HFFc6 (cell line): Measurements from ENCODE around the gene PTPA. TPM values are rescaled to one million over a fixed set of nuclear protein-coding genes. Genes with fewer than 3 reads are reported as not detected.

Experiments
- DNase-seq: peaks from one replicate; pipeline ENCODE4 v3.0.0-alpha.2; 2018
- H3K27ac Mint-ChIP-seq: 2 replicates; pipeline ENCODE4 v1.8.0; 2020; ENCODE audit warnings: mild to moderate bottlenecking, mixed read lengths
- H3K27me3 Mint-ChIP-seq: 2 replicates; pipeline ENCODE4 v1.8.0; 2021; ENCODE audit warnings: mild to moderate bottlenecking, moderate library complexity, mixed read lengths; ENCODE audit not compliant: insufficient read depth
- H3K36me3 Mint-ChIP-seq: 2 replicates; pipeline ENCODE4 v1.8.0; 2021; ENCODE audit warnings: low read depth, mixed read lengths
- H3K4me1 Mint-ChIP-seq: 2 replicates; pipeline ENCODE4 v1.8.0; 2020; ENCODE audit warnings: low read depth, mixed read lengths
- H3K4me3 Mint-ChIP-seq: 2 replicates; pipeline ENCODE4 v1.8.0; 2020; ENCODE audit warnings: mild to moderate bottlenecking, moderate library complexity, mixed read lengths
- H3K9me3 Mint-ChIP-seq: 2 replicates; pipeline ENCODE4 v1.8.0; 2020; ENCODE audit warnings: mild to moderate bottlenecking, mixed read lengths
- total RNA-seq, 6 experiments: library from RNA; stranded (reverse); fragmentation: NEBNext Ultra II Directional; extraction: Animal tissue kit (Norgen Biotek cat#: 25700); gene quantifications; 2 replicates in 1 of 6; 3 replicates in 5 of 6; pipeline ENCODE4 v1.2.3, GENCODE V29; 2021
- TF ChIP-seq, protein P1 (sequence below): fragments of 200-600 bp; sonication (generic); IDR thresholded peaks from 2 replicates; pipeline ENCODE4 v1.5.0; 2021; ENCODE audit warnings: antibody characterized with exemption, mild to moderate bottlenecking

Gene PTPA
- total RNA-seq, 6 experiments from 2014 or later, result 153 to 170 (median 162) TPM

DNA sequence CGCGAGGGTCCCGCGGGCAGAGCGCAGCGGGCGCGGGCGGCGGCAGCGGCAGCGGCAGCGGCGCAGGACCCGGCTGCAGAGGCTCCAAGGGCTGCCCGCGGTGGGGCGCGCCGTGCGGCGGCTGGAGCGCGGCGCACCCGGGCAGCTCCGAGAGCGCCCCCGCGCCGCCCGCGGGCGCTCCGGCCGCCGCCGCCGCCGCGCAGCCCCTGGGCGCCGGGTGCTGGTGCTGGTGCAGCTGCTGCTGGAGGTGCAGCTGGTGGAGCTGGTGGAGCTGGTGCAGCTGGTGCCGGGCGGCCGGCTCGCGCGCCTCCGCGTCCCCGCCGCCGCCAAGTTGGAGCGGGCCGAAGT is 66.2 kb downstream of the PTPA start:
- Mint-ChIP-seq H3K9me3 (no peaks in the 10 kb centered on the region), H3K27me3 (peaks cover 12% of the 10 kb centered on the region), H3K4me3 (peak overlapping the region; percentile 96), H3K27ac (peak overlapping the region; percentile 89; the same call in 1 of the 2 replicates), H3K36me3 (peaks cover 10% of the 10 kb centered on the region; the same call in 1 of the 2 replicates), H3K4me1 (peaks cover 19% of the 10 kb centered on the region)
- TF ChIP-seq, protein P1, sequence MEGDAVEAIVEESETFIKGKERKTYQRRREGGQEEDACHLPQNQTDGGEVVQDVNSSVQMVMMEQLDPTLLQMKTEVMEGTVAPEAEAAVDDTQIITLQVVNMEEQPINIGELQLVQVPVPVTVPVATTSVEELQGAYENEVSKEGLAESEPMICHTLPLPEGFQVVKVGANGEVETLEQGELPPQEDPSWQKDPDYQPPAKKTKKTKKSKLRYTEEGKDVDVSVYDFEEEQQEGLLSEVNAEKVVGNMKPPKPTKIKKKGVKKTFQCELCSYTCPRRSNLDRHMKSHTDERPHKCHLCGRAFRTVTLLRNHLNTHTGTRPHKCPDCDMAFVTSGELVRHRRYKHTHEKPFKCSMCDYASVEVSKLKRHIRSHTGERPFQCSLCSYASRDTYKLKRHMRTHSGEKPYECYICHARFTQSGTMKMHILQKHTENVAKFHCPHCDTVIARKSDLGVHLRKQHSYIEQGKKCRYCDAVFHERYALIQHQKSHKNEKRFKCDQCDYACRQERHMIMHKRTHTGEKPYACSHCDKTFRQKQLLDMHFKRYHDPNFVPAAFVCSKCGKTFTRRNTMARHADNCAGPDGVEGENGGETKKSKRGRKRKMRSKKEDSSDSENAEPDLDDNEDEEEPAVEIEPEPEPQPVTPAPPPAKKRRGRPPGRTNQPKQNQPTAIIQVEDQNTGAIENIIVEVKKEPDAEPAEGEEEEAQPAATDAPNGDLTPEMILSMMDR, result no peak
- peak; percentile 14 for DNase-seq

DNA sequence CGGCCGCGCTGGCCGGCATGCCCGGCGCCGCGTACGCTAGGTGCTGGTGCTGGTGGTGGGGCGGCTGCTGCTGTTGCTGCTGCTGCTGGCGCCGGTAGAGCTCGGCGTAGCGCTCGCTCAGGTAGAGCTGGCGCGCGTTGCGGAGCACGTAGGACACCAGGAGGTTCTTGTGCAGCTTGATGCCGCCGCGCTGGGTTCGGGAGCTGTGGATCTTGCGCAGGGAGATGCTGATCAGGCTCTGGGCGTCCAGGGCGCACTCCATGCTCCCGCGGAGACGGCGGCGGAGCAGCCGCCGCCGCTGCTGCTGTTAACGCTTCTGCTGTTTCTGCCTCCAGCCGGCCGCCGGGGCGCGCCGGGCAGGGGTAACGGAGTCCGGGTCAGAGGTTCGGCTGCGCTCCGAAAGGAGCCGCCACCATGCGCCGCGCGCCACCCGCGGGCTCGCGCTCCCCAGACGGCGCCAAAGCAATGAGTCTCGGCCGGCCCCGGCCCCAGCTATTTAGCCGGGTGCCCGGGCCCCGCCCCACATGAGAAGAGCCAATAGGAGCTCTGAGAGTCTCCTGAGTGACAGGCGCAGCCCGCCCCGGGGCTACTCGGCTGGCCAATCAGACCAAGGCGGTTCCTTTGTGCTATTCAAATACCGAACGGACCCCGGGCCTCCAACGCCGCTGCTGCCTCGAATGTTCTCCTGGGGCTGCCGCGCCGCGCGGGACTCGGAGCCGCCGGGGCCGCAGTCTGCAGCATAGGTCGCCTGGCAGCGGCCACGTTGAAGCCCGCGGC is 66.8 kb downstream of the PTPA start, which contains the start of gene IER5L:
IER5L (minus strand) TSS at position 471 of the 777 bp plus-strand sequence; CDS start at position 262, 209 bp downstream.
- peak; percentile 95 for DNase-seq
- H3K9me3 Mint-ChIP-seq, result no peaks in the 10 kb centered on the region
- peaks cover 10% of the 10 kb centered on the region; the same call in 1 of the 2 replicates for H3K36me3 Mint-ChIP-seq
- H3K27ac Mint-ChIP-seq, result peak within 1 kb of the TSS; percentile 99
- TF ChIP-seq, protein P1, result no peak; the same call in 1 of the 2 replicates
- H3K27me3 Mint-ChIP-seq, result peaks cover 12% of the 10 kb centered on the region
- peaks cover 14% of the 10 kb centered on the region for H3K4me1 Mint-ChIP-seq
- H3K4me3 Mint-ChIP-seq, result peak within 1 kb of the TSS; percentile 96

DNA sequence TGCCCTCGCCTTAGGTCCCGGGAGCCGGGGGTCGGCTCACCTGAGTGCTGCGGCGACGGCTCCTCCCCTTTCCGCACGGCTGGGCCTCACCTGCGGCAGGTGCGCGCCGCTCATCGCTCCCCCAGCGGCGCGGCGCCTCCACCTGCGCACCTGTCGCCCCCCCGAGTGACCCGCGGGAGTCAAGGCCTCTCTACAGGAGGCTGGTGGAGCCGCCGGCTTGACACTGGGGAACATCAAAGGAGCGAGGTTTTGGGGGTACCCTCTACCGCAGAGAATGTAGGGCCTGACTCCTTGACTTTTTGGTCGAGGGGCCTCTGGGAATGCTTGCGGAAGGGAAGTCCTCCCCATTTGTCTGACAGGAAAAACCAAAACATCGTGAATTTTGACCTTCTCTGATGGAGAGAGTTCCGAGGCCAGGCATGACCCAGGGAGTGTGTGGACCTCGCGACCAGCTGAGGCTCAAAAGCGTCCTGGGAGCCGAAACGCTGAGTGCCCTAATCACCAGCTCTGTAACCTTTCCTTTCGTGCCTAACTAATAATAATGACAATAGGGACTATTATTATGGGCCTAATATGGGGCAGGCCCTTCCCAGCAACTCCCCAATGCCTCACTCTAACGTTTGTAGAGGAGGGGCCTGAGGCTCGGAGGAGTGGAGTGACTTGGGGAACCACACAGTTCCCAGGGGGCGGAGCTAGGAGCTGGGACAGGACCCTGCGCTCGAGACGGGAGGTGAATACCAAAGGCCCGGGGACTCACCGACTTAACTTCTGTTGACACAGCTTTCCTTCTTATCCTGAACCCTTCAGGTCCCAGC is 67.6 kb downstream of the PTPA start:
- H3K27ac Mint-ChIP-seq, result no peak overlapping the region
- no peak for DNase-seq
- TF ChIP-seq, protein P1, result no peak
- H3K27me3 Mint-ChIP-seq, result peaks cover 12% of the 10 kb centered on the region
- peaks cover 6% of the 10 kb centered on the region for H3K4me1 Mint-ChIP-seq
- peak overlapping the region; percentile 51; the same call in 1 of the 2 replicates for H3K4me3 Mint-ChIP-seq
- no peaks in the 10 kb centered on the region for H3K9me3 Mint-ChIP-seq
- peaks cover 10% of the 10 kb centered on the region; the same call in 1 of the 2 replicates for H3K36me3 Mint-ChIP-seq

DNA sequence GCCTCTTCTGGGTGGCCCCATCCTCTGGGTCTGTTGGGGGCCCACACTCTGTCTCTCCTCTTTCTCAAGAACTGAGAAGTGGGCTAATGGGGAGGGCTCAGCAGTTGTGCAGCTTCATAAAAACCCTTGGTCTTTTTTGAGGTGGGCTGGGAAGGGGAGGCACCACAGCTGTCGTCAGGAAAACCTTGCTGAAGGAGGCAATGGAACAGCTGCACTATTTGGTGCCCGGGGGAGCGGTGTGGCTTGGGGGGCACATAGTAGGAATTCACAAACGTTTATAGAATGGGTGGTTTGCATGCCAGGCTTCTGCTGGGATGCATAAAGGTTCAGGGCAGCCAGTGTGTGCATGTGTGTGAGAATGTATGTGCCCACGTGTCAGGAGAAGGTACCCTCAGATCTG is 70.0 kb downstream of the PTPA start:
- Mint-ChIP-seq H3K9me3 (no peaks in the 10 kb centered on the region), H3K4me3 (no peak overlapping the region), H3K27me3 (peaks cover 8% of the 10 kb centered on the region), H3K4me1 (peaks cover 11% of the 10 kb centered on the region), H3K36me3 (peaks cover 5% of the 10 kb centered on the region; the same call in 1 of the 2 replicates), H3K27ac (no peak overlapping the region)
- TF ChIP-seq, protein P1, result no peak
- no peak for DNase-seq

DNA sequence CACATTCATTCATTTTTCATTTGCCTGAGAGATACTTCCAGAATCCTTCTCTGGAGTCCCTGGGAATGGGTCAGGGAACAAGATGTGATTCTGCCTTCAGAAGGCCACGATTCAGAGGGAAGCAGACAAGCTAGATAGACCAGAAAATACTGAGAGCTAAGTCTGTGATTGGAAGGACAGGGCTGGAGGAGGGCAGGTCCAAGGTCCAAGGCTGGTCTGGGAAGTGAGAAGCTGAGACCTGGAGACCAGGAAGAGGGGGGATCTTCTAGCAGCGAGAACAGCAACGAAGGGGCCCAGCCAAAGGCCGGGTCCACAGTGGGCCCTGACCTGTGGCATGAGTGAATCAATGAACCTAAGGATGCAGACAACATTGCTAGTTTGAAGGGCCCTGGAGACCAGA is 70.9 kb downstream of the PTPA start:
- DNase-seq, result no peak
- Mint-ChIP-seq H3K27ac (no peak overlapping the region), H3K4me3 (no peak overlapping the region), H3K9me3 (no peaks in the 10 kb centered on the region), H3K27me3 (peaks cover 8% of the 10 kb centered on the region), H3K4me1 (peaks cover 12% of the 10 kb centered on the region), H3K36me3 (peaks cover 5% of the 10 kb centered on the region; the same call in 1 of the 2 replicates)
- TF ChIP-seq, protein P1, result no peak
